Neuronal stem cell (in vitro differentiated cells): ENCODE results near the gene HS1BP3.

Experiments used
- DNase-seq: peaks from one replicate; pipeline ENCODE4 v3.0.0-alpha.2; 2013; ENCODE audit warnings: low spot score
- H2AFZ ChIP-seq: one replicate; pipeline ENCODE4 v1.6.1; 2013; ENCODE audit warnings: mild to moderate bottlenecking, low read length, inconsistent platforms
- H2AK5ac ChIP-seq: 2 replicates; pipeline ENCODE4 v1.6.1; 2013; ENCODE audit warnings: low read depth, mild to moderate bottlenecking, inconsistent platforms, low read length, moderate library complexity, mixed read lengths
- H2BK120ac ChIP-seq: 2 replicates; pipeline ENCODE4 v1.6.1; 2013; ENCODE audit warnings: low read depth, mild to moderate bottlenecking, inconsistent platforms, low read length, moderate library complexity, mixed read lengths
- H2BK12ac ChIP-seq: one replicate; pipeline ENCODE4 v1.6.1; 2013; ENCODE audit warnings: low read length, inconsistent platforms
- H2BK15ac ChIP-seq: 2 replicates; pipeline ENCODE4 v1.6.1; 2013; ENCODE audit warnings: mild to moderate bottlenecking, low read length, inconsistent platforms, mixed read lengths
- H2BK5ac ChIP-seq: one replicate; pipeline ENCODE4 v1.6.1; 2013; ENCODE audit warnings: inconsistent platforms, mild to moderate bottlenecking, low read length, moderate library complexity
- H3K14ac ChIP-seq: one replicate; pipeline ENCODE4 v1.6.1; 2013; ENCODE audit warnings: low read length, inconsistent platforms
- H3K18ac ChIP-seq: 2 replicates; pipeline ENCODE4 v1.6.1; 2013; ENCODE audit warnings: low read length, inconsistent platforms
- H3K23ac ChIP-seq: 2 replicates; pipeline ENCODE4 v1.6.1; 2013; ENCODE audit warnings: low read depth, mild to moderate bottlenecking, mixed read lengths, low read length, inconsistent platforms; ENCODE audit not compliant: poor library complexity
- H3K27ac ChIP-seq: replicated peaks from 3 replicates; pipeline ENCODE4 v1.5.1; 2013; ENCODE audit warnings: low read length, inconsistent platforms
- H3K27me3 ChIP-seq, 3 experiments: 2 replicates each; pipeline ENCODE4 v1.6.1; 2013; ENCODE audit warnings: low read length in 3 of 3, mild to moderate bottlenecking in 2 of 3, inconsistent platforms in 1 of 3, low read depth in 1 of 3, mixed read lengths in 1 of 3, moderate library complexity in 1 of 3; ENCODE audit not compliant: control insufficient read depth in 3 of 3, insufficient read depth in 3 of 3
- H3K36me3 ChIP-seq, 2 donors: replicated peaks in 1 of 2; 2 replicates each; pipeline ENCODE4 v1.6.1; 2013; ENCODE audit warnings: low read length in 2 of 2; ENCODE audit not compliant: control insufficient read depth in 2 of 2, insufficient read depth in 2 of 2
- H3K4ac ChIP-seq: 2 replicates; pipeline ENCODE4 v1.6.1; 2013; ENCODE audit warnings: inconsistent platforms, mild to moderate bottlenecking, low read length, moderate library complexity
- H3K4me1 ChIP-seq, 2 donors: 1 replicate in 1 of 2; 2 replicates in 1 of 2; pipeline ENCODE4 v1.6.1; 2013; ENCODE audit warnings: low read length in 2 of 2, low read depth in 1 of 2; ENCODE audit not compliant: control insufficient read depth in 2 of 2, insufficient read depth in 1 of 2
- H3K4me2 ChIP-seq: one replicate; pipeline ENCODE4 v1.6.1; 2013; ENCODE audit warnings: mild to moderate bottlenecking, low read length, inconsistent platforms; ENCODE audit not compliant: insufficient read depth, poor library complexity, severe bottlenecking
- H3K4me3 ChIP-seq, 2 donors: 2 replicates each; pipeline ENCODE4 v1.5.1; 2013; ENCODE audit warnings: low read length in 2 of 2, mild to moderate bottlenecking in 2 of 2, inconsistent platforms in 1 of 2, moderate library complexity in 1 of 2
- H3K79me1 ChIP-seq: one replicate; pipeline ENCODE4 v1.6.1; 2013; ENCODE audit warnings: low read depth, mild to moderate bottlenecking, inconsistent platforms, low read length, moderate library complexity
- H3K9ac ChIP-seq: one replicate; pipeline ENCODE4 v1.6.1; 2013; ENCODE audit warnings: mild to moderate bottlenecking, low read depth, low read length, inconsistent platforms; ENCODE audit not compliant: poor library complexity
- H3K9me3 ChIP-seq, 2 donors: replicated peaks in 1 of 2; 2 replicates each; pipeline versions ENCODE3 to v1.6.1; 2013; ENCODE audit warnings: low read length in 2 of 2, mild to moderate bottlenecking in 2 of 2, inconsistent platforms in 1 of 2, low read depth in 1 of 2, mixed read lengths in 1 of 2, moderate library complexity in 1 of 2; ENCODE audit not compliant: control insufficient read depth in 2 of 2, insufficient read depth in 1 of 2
- H4K8ac ChIP-seq: one replicate; pipeline ENCODE4 v1.6.1; 2013; ENCODE audit warnings: low read depth, mild to moderate bottlenecking, inconsistent platforms, low read length, moderate library complexity
- H4K91ac ChIP-seq: one replicate; pipeline ENCODE4 v1.6.1; 2013; ENCODE audit warnings: low read length, low read depth, mild to moderate bottlenecking, inconsistent platforms; ENCODE audit not compliant: poor library complexity
- WGBS, 2 donors: extraction: QIAGEN DNeasy Blood & Tissue Kit; methylation state at CpG; one replicate each; pipeline ENCODE4 v1.1.7; 2013; ENCODE audit warnings: missing lambda C conversion rate in 2 of 2, mixed read lengths in 1 of 2; ENCODE audit not compliant: insufficient read length in 2 of 2, insufficient replicate concordance in 1 of 2; ENCODE audit errors: extremely low coverage in 2 of 2; 5-methylcytosine and 5-hydroxymethylcytosine counted together

Gene HS1BP3

GRCh38 chr2:20666304-20667150 is 15.6 kb upstream of the HS1BP3 start, which contains the start of gene GDF7:
Gene GDF7, plus strand, starts transcription at chr2:20667144. Its CDS starts 96 bp downstream, at chr2:20667240.
- Histone ChIP-seq H3K18ac (peak within 1 kb of the TSS; percentile 81), H2BK120ac (no peak within 1 kb of the TSS), H2AK5ac (peak within 1 kb of the TSS; percentile 22), H3K23ac (peak within 1 kb of the TSS; percentile 62), H2BK15ac (peak within 1 kb of the TSS; percentile 39), H3K4me2 (peak within 1 kb of the TSS; percentile 79), H3K27me3 (peaks cover 63 to 94% (median 69%) of the 10 kb centered on the region in 3 experiments), H3K14ac (no peak within 1 kb of the TSS), H3K4me1 (peaks cover 10 to 17% of the 10 kb centered on the region in 2 donors), H4K91ac (no peak within 1 kb of the TSS), H4K8ac (no peak within 1 kb of the TSS), H3K4me3 (peak within 1 kb of the TSS; percentile 63 to 76), H3K4ac (no peak within 1 kb of the TSS), H2BK5ac (no peak within 1 kb of the TSS), H3K36me3 (no peaks in the 10 kb centered on the region), H3K9ac (peak within 1 kb of the TSS; percentile 83), H3K9me3 (peaks cover 0 to 9% of the 10 kb centered on the region in 2 donors), H3K27ac (no peak within 1 kb of the TSS), H2BK12ac (no peak within 1 kb of the TSS), H2AFZ (peak within 1 kb of the TSS; percentile 99), H3K79me1 (no peaks in the 10 kb centered on the region)
- WGBS, 2 donors = no CpG with 5 or more reads among the region's 86 CpGs
- no peak for DNase-seq

- H3K18ac ChIP-seq = no peak overlapping the region
- WGBS, 2 donors = no CpG with 5 or more reads among the region's 34 CpGs
These were observed 15.1 kb upstream of the HS1BP3 start for GRCh38 chr2:20666005-20666303.

DNA sequence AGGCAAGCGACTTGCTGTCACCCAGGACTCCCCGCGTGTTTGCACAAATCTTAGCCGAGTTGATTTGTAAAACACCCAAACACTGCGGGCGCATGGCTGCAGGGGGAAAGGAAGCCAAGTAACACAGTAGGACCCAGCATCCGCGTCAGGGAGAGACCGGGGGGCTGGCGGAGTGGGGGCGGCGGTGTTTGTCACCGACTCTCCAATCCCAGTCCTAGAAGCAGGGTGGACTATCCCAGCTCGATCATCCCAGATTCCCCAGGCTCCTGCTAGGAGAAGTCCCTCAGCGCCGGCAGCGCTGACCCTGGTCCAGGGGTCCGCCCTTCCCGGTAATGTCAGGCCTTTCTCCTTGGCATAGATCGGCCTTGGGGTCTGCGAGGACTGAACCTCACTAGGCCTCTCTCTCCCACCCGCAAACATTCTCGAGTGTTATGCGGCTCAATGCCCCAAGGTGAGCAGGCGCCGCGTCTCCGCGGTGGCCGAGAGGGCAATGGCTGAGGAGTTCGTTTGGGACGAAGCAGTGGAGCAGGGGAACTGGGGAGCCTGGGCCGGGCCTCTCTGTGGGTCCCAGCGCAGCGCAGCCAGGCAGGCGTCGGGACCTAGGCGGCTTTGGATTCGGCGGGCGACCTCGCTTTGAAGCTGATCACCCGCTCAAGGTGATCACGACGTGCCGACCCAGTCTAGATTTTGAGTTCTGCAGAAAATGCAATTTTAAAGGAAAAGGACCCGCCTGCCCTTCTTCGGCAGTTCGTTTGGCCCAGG is 14.5 kb upstream of the HS1BP3 start:
- Histone ChIP-seq H4K91ac (no peak overlapping the region), H3K18ac (no peak overlapping the region), H3K14ac (no peak overlapping the region), H3K4me3 (peak overlapping the region; percentile 60 to 63), H3K36me3 (no peaks in the 10 kb centered on the region), H2BK15ac (no peak overlapping the region), H4K8ac (no peak overlapping the region), H2BK120ac (no peak overlapping the region), H2AFZ (peak overlapping the region; percentile 99), H3K27ac (no peak overlapping the region), H3K27me3 (peaks cover 52 to 87% (median 73%) of the 10 kb centered on the region in 3 experiments), H3K4ac (no peak overlapping the region), H2AK5ac (no peak overlapping the region), H3K9me3 (peaks cover 0 to 2% of the 10 kb centered on the region in 2 donors), H3K4me2 (peak overlapping the region; percentile 79), H3K79me1 (no peaks in the 10 kb centered on the region), H3K23ac (no peak overlapping the region), H2BK5ac (no peak overlapping the region), H3K4me1 (peaks cover 8 to 19% of the 10 kb centered on the region in 2 donors), H3K9ac (no peak overlapping the region), H2BK12ac (no peak overlapping the region)
- no peak for DNase-seq
- WGBS, 2 donors = no CpG with 5 or more reads among the region's 49 CpGs

More at GRCh38 chr2:20666005-20666303, 15.1 kb upstream of the HS1BP3 start:
- Histone ChIP-seq H4K8ac (no peak overlapping the region), H2AFZ (peak overlapping the region; percentile 99), H2BK15ac (no peak overlapping the region), H3K14ac (no peak overlapping the region), H2BK12ac (no peak overlapping the region), H3K4me3 (peak overlapping the region; percentile 63 to 73), H2BK5ac (no peak overlapping the region), H3K9ac (peak overlapping the region; percentile 44), H3K4ac (no peak overlapping the region), H3K27ac (no peak overlapping the region), H3K79me1 (no peaks in the 10 kb centered on the region), H3K36me3 (no peaks in the 10 kb centered on the region), H3K4me1 (peaks cover 8 to 19% of the 10 kb centered on the region in 2 donors), H3K4me2 (peak overlapping the region; percentile 79), H4K91ac (no peak overlapping the region), H3K9me3 (peaks cover 0 to 4% of the 10 kb centered on the region in 2 donors), H3K27me3 (peaks cover 57 to 89% (median 69%) of the 10 kb centered on the region in 3 experiments), H3K23ac (no peak overlapping the region), H2AK5ac (no peak overlapping the region), H2BK120ac (no peak overlapping the region)
- DNase-seq = no peak
